ENCODE results near the gene DCUN1D3. TPM values are rescaled to one million over a fixed set of nuclear protein-coding genes. Genes with fewer than 3 reads are reported as not detected.
"Not testable (repeated sequence)": the region's sequence is repeated elsewhere in the genome, so short reads cannot be mapped to it uniquely, and the experiment has no call there.

Gene DCUN1D3
- total RNA-seq, 1 experiment from 2014 or later, result 16.1 TPM

- H2AFZ ChIP-seq (ENCODE audit: low read length), result no peak overlapping the region
Measured at GRCh38 chr16:20865420-20866131, 34.6 kb downstream of the DCUN1D3 start.

GRCh38 chr16:20864376-20864775, 35.8 kb downstream of the DCUN1D3 start:
- H3K9me3 Mint-ChIP-seq; H3K27me3 ChIP-seq (ENCODE audit: insufficient read depth, low read length); H3T11ph ChIP-seq (ENCODE audit: low read length); H3K56ac ChIP-seq (ENCODE audit: insufficient read length, low read depth, low read length); H3K4me3 Mint-ChIP-seq; H2AK5ac ChIP-seq (ENCODE audit: insufficient read length, low read length); H3K27ac ChIP-seq (ENCODE audit: insufficient read length, low read depth, low read length); H2BK20ac ChIP-seq (ENCODE audit: low read depth, low read length, poor library complexity, severe bottlenecking); H2AFZ ChIP-seq (ENCODE audit: low read length); H4K20me1 ChIP-seq (ENCODE audit: control insufficient read depth, insufficient read depth, insufficient read length); H2BK120ac ChIP-seq (ENCODE audit: low read depth, low read length, poor library complexity, severe bottlenecking); H3K18ac ChIP-seq (ENCODE audit: insufficient read length, low read depth, low read length); H3K79me1 ChIP-seq (ENCODE audit: insufficient read depth, low read depth, low read length, poor library complexity, severe bottlenecking); H2BK5ac ChIP-seq (ENCODE audit: insufficient read length, low read length); DNase-seq; H3K23me2 ChIP-seq (ENCODE audit: insufficient read length, low read depth, low read length, poor library complexity, severe bottlenecking); H3K23ac ChIP-seq (ENCODE audit: insufficient read length, low read depth, low read length); H3K79me2 ChIP-seq (ENCODE audit: insufficient read depth, low read length); H2BK15ac ChIP-seq (ENCODE audit: low read depth, low read length); H3K27me3 Mint-ChIP-seq (ENCODE audit: low read depth); H4K8ac ChIP-seq (replicated peaks; ENCODE audit: insufficient read length, low read depth, low read length); H4K5ac ChIP-seq (ENCODE audit: insufficient read length, low read depth, low read length); H3K27ac Mint-ChIP-seq; H3K14ac ChIP-seq (ENCODE audit: insufficient read depth, low read length); H3K9ac ChIP-seq (ENCODE audit: extremely low read depth, insufficient read length, low read length); H4K91ac ChIP-seq (ENCODE audit: insufficient read length, low read depth, low read length); H3K4ac ChIP-seq (ENCODE audit: low read depth, low read length); H2BK12ac ChIP-seq (ENCODE audit: insufficient read length, low read depth, low read length); H3K9me3 ChIP-seq (ENCODE audit: control insufficient read depth, low read depth, low read length); H3K4me1 ChIP-seq (ENCODE audit: insufficient read depth, low read length); H3K4me2 ChIP-seq (ENCODE audit: insufficient read depth, insufficient read length, low read length): not testable (repeated sequence)
- no CpG with 5 or more reads among the region's 6 CpGs for WGBS (ENCODE audit: extremely low coverage, insufficient read length, low lambda C conversion rate)
- H3K36me3 Mint-ChIP-seq (ENCODE audit: insufficient read depth in 1 of 3, low read depth in 3 of 3), result peaks cover 10 to 26% (median 25%) of the 10 kb centered on the region in 3 experiments
- H3K4me1 Mint-ChIP-seq, result peaks cover 36 to 42% of the 10 kb centered on the region in 2 experiments

More at GRCh38 chr16:20865420-20866131, 34.6 kb downstream of the DCUN1D3 start:
- peaks cover 2% of the 10 kb centered on the region; the same call in 1 of the 2 replicates for H3K79me2 ChIP-seq (ENCODE audit: insufficient read depth, low read length)
- no peak overlapping the region for H3K4ac ChIP-seq (ENCODE audit: low read depth, low read length)
- peaks cover 3% of the 10 kb centered on the region; the same call in 1 of the 2 replicates for H3K4me1 ChIP-seq (ENCODE audit: insufficient read depth, low read length)
- H3K36me3 Mint-ChIP-seq (ENCODE audit: insufficient read depth in 1 of 3, low read depth in 3 of 3), result peaks cover 10 to 19% (median 18%) of the 10 kb centered on the region in 3 experiments
- TF ChIP-seq CTCF (conservative IDR thresholded peaks at IDR 0.05), result no peak
- H3K27me3 ChIP-seq (ENCODE audit: insufficient read depth, low read length), result no peaks in the 10 kb centered on the region
- peaks cover 28 to 33% of the 10 kb centered on the region in 2 experiments for H3K4me1 Mint-ChIP-seq
- H2BK12ac ChIP-seq (ENCODE audit: insufficient read length, low read depth, low read length), result no peak overlapping the region
- H4K8ac ChIP-seq (replicated peaks; ENCODE audit: insufficient read length, low read depth, low read length), result no peak overlapping the region
- H4K20me1 ChIP-seq (ENCODE audit: control insufficient read depth, insufficient read depth, insufficient read length), result no peaks in the 10 kb centered on the region
- H4K91ac ChIP-seq (ENCODE audit: insufficient read length, low read depth, low read length), result no peak overlapping the region
- no peak overlapping the region for H3K4me2 ChIP-seq (ENCODE audit: insufficient read depth, insufficient read length, low read length)
- no peak overlapping the region for H3K23ac ChIP-seq (ENCODE audit: insufficient read length, low read depth, low read length)
- H3K23me2 ChIP-seq (ENCODE audit: insufficient read length, low read depth, low read length, poor library complexity, severe bottlenecking), result no peaks in the 10 kb centered on the region
- DNase-seq, result no peak
- peak overlapping the region; percentile 30 for H2BK120ac ChIP-seq (ENCODE audit: low read depth, low read length, poor library complexity, severe bottlenecking)
- peak overlapping the region; percentile 18 to 83 (median 56); a peak in 3 of 7 replicates for H3K27ac Mint-ChIP-seq
- H4K5ac ChIP-seq (ENCODE audit: insufficient read length, low read depth, low read length), result no peak overlapping the region
- H2BK15ac ChIP-seq (ENCODE audit: low read depth, low read length), result no peak overlapping the region
- peak overlapping the region; percentile 50 for H3K18ac ChIP-seq (ENCODE audit: insufficient read length, low read depth, low read length)
- H2BK5ac ChIP-seq (ENCODE audit: insufficient read length, low read length), result no peak overlapping the region
- H3K9ac ChIP-seq (ENCODE audit: extremely low read depth, insufficient read length, low read length), result no peak overlapping the region
- no peak overlapping the region for H3K14ac ChIP-seq (ENCODE audit: insufficient read depth, low read length)
- no peaks in the 10 kb centered on the region for H3K9me3 Mint-ChIP-seq
- WGBS (ENCODE audit: extremely low coverage, insufficient read length, low lambda C conversion rate), result no CpG with 5 or more reads among the region's 6 CpGs
- H2BK20ac ChIP-seq (ENCODE audit: low read depth, low read length, poor library complexity, severe bottlenecking), result no peak overlapping the region
- H3K79me1 ChIP-seq (ENCODE audit: insufficient read depth, low read depth, low read length, poor library complexity, severe bottlenecking), result peaks cover 9% of the 10 kb centered on the region
- H3T11ph ChIP-seq (ENCODE audit: low read length), result no peak overlapping the region
- H2AK5ac ChIP-seq (ENCODE audit: insufficient read length, low read length), result no peak overlapping the region
- no peaks in the 10 kb centered on the region for H3K9me3 ChIP-seq (ENCODE audit: control insufficient read depth, low read depth, low read length)
- H3K4me3 Mint-ChIP-seq, result no peak overlapping the region
- H3K27me3 Mint-ChIP-seq (ENCODE audit: low read depth), result no peaks in the 10 kb centered on the region
- no peak overlapping the region for H3K56ac ChIP-seq (ENCODE audit: insufficient read length, low read depth, low read length)
- H3K27ac ChIP-seq (ENCODE audit: insufficient read length, low read depth, low read length), result no peak overlapping the region
